BLaER1 (cell line): ENCODE results near the gene GSAP.

ENCODE experiments used
- H3K27ac ChIP-seq: shearing (Covaris generic); formaldehyde crosslinking; 2 replicates; pipeline ENCODE4 v1.8.1; 2022
- H3K27me3 ChIP-seq: shearing (Covaris generic); formaldehyde crosslinking; 2 replicates; pipeline ENCODE4 v1.8.1; 2022
- H3K36me3 ChIP-seq: shearing (Covaris generic); formaldehyde crosslinking; 2 replicates; pipeline ENCODE4 v1.8.1; 2022
- H3K4me1 ChIP-seq: shearing (Covaris generic); formaldehyde crosslinking; 2 replicates; pipeline ENCODE4 v1.8.1; 2022
- H3K4me2 ChIP-seq: shearing (Covaris generic); formaldehyde crosslinking; 2 replicates; pipeline ENCODE4 v1.8.1; 2022
- H3K4me3 ChIP-seq: shearing (Covaris generic); formaldehyde crosslinking; 2 replicates; pipeline ENCODE4 v1.8.1; 2022
- H3K9ac ChIP-seq: shearing (Covaris generic); formaldehyde crosslinking; 2 replicates; pipeline ENCODE4 v1.8.1; 2022
- H3K9me3 ChIP-seq: shearing (Covaris generic); formaldehyde crosslinking; 2 replicates; pipeline ENCODE4 v1.8.1; 2022
- H4K20me1 ChIP-seq: shearing (Covaris generic); formaldehyde crosslinking; 2 replicates; pipeline ENCODE4 v1.8.1; 2022
- Cebpa-rat ChIP-seq: shearing (Covaris generic); IDR thresholded peaks from 2 replicates; pipeline ENCODE4 v1.8.1; 2022

GSAP gene

GRCh38 chr7:77396894-77397547, 19.1 kb downstream of the GSAP start:
- Histone ChIP-seq H3K27me3 (no peaks in the 10 kb centered on the region), H3K9me3 (no peaks in the 10 kb centered on the region), H3K4me3 (no peak overlapping the region), H3K27ac (no peak overlapping the region), H3K4me2 (no peak overlapping the region), H3K36me3 (no peaks in the 10 kb centered on the region), H4K20me1 (no peaks in the 10 kb centered on the region), H3K4me1 (no peaks in the 10 kb centered on the region), H3K9ac (no peak overlapping the region)
- no peak for TF ChIP-seq Cebpa-rat

DNA sequence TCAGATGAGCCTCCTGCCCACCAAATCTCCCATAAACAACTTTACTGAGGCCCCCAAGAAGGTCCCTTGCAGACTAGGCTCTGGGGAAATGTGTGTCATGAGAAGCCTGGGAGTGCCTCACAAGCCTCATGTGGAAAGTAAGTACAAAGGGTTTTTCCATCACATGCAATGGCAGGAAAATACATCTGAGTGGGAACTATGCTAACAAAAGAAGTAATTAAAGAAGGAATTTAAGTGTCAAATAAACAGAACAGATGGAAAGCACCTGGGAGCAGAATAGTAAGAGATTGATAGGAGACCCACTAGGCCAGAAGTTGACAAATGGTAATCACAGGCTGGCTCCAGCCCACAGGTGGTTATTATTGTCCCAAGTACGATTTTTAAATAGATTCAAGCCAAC, 20.5 kb downstream of the GSAP start:
- Histone ChIP-seq H3K4me1 (no peaks in the 10 kb centered on the region), H3K9me3 (no peaks in the 10 kb centered on the region), H3K4me3 (no peak overlapping the region), H3K36me3 (no peaks in the 10 kb centered on the region), H3K9ac (no peak overlapping the region), H4K20me1 (no peaks in the 10 kb centered on the region), H3K27ac (no peak overlapping the region), H3K4me2 (no peak overlapping the region), H3K27me3 (no peaks in the 10 kb centered on the region)
- TF ChIP-seq Cebpa-rat = no peak

DNA sequence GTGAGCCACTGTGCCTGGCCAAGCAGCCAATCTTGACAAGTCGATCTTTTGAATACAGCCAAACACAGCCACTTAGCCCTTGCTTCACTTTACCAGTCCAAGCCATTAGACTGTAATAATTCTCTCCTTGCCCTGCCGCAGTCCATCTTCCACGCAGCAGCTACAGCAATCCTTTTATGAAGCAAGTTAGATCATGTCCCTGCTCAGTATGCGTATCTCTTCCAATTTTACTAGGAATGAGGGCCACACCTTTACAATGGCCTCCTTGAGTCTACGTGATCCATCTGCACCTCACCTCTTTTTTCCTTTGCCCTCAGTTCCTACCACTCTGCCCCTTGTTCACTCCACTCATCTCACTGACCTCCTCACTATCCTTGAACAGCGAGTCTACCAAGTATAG, 22.2 kb downstream of the GSAP start:
- Histone ChIP-seq H3K4me1 (no peaks in the 10 kb centered on the region), H3K27me3 (no peaks in the 10 kb centered on the region), H3K36me3 (no peaks in the 10 kb centered on the region), H3K4me3 (no peak overlapping the region), H4K20me1 (no peaks in the 10 kb centered on the region), H3K27ac (no peak overlapping the region), H3K9me3 (no peaks in the 10 kb centered on the region), H3K4me2 (no peak overlapping the region), H3K9ac (no peak overlapping the region)
- no peak for TF ChIP-seq Cebpa-rat

- no peak overlapping the region for H3K9ac ChIP-seq
- H3K4me1 ChIP-seq = peaks cover 2% of the 10 kb centered on the region
- no peaks in the 10 kb centered on the region for H3K36me3 ChIP-seq
- H4K20me1 ChIP-seq = no peaks in the 10 kb centered on the region
- no peak overlapping the region for H3K4me2 ChIP-seq
- H3K27ac ChIP-seq = no peak overlapping the region
- no peaks in the 10 kb centered on the region for H3K27me3 ChIP-seq
- no peak overlapping the region for H3K4me3 ChIP-seq
- TF ChIP-seq Cebpa-rat = no peak
- no peaks in the 10 kb centered on the region for H3K9me3 ChIP-seq
Observed at GRCh38 chr7:77393261-77393660, 22.9 kb downstream of the GSAP start.

DNA sequence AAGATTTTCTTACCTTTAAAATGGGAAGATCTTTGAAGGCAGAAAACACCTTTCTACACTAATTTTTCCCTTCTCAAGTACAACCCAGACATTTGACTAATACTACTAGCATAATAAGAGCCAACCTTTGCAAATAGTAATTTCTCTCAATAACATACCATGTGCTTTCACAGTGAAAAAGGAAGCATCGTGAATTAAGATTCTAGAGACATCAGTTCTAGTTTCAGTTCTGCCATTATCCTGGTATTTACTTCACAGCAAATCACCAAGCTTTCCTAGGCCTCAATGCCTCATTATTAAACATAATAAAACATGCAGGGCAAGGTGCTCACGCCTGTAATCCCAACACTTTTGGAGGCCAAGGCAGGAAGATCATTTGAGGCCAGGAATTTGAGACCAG, 24.9 kb downstream of the GSAP start:
- no peaks in the 10 kb centered on the region for H3K36me3 ChIP-seq
- H3K9me3 ChIP-seq = no peaks in the 10 kb centered on the region
- no peak for TF ChIP-seq Cebpa-rat
- H3K4me3 ChIP-seq = no peak overlapping the region
- H3K4me1 ChIP-seq = peaks cover 11% of the 10 kb centered on the region
- no peak overlapping the region for H3K27ac ChIP-seq
- H4K20me1 ChIP-seq = no peaks in the 10 kb centered on the region
- no peaks in the 10 kb centered on the region for H3K27me3 ChIP-seq
- no peak overlapping the region for H3K9ac ChIP-seq
- H3K4me2 ChIP-seq = no peak overlapping the region

DNA sequence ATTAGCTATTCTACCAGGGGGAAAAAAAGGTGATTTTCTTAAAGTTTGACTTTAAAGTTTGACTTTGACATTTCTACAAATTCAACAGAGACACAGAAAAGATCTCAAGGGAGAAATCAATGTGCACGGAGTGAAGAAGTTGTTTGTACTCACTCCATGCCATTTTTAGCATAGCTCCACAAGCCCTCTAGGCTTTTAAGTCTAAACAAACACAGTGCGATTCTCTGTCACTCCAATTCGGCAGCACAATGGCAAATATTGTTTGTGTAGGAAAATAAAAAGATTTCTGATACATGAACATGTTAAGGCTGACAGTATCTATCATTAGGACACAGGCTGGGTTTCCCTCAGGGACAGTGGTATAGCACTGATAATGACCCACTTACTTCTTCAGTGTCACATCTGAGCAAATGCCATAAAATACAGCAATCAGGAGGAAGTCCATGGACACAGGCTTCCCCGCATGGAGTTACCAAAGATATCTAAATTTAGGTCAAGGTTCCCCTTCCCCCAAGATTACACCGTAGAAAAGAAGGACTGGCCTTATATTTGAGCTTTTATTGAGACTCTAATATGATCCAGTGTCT, 28.0 kb downstream of the GSAP start:
- Histone ChIP-seq H4K20me1 (no peaks in the 10 kb centered on the region), H3K9me3 (no peaks in the 10 kb centered on the region), H3K4me3 (no peak overlapping the region), H3K36me3 (no peaks in the 10 kb centered on the region), H3K27me3 (no peaks in the 10 kb centered on the region), H3K4me1 (peaks cover 11% of the 10 kb centered on the region), H3K9ac (no peak overlapping the region), H3K27ac (no peak overlapping the region), H3K4me2 (no peak overlapping the region)
- no peak for TF ChIP-seq Cebpa-rat

DNA sequence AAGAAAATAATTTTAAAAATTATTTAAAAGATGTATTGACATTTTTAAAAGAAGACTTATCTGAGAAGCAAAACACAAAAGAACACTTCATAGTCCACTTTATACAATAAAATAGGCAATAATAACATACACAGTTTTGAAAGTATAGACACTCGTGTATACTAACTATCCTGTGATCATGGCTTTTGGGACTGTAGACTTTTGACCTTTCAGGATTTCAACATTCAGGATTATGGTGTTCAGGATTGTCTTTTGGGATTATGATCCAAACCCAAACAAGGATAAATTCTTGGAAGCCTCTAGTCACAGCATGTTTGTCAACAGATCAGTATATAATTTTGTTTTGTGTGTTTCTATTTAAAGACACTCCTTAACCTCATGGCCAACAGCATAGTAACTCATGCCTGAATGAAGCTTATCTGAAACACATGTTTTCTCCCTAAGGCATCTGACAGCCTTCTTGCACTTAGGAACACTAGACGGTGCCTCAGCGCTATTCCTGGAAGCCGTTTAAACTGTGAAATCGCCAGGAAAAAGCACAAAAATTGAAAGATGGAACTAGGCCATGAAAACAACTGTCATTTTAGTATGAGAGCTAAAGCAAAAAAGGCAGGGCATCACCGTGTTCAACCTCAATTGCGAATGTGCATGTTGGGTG, 29.9 kb downstream of the GSAP start:
- no peak for TF ChIP-seq Cebpa-rat
- Histone ChIP-seq H3K27me3 (no peaks in the 10 kb centered on the region), H3K9ac (no peak overlapping the region), H3K4me3 (no peak overlapping the region), H3K36me3 (no peaks in the 10 kb centered on the region), H3K4me1 (peaks cover 11% of the 10 kb centered on the region), H4K20me1 (no peaks in the 10 kb centered on the region), H3K27ac (no peak overlapping the region), H3K4me2 (no peak overlapping the region), H3K9me3 (no peaks in the 10 kb centered on the region)

- no peak overlapping the region for H3K9ac ChIP-seq
- no peaks in the 10 kb centered on the region for H3K9me3 ChIP-seq
- H3K4me2 ChIP-seq = no peak overlapping the region
- H3K27ac ChIP-seq = no peak overlapping the region
- no peaks in the 10 kb centered on the region for H3K36me3 ChIP-seq
- no peaks in the 10 kb centered on the region for H4K20me1 ChIP-seq
- no peak overlapping the region for H3K4me3 ChIP-seq
- no peaks in the 10 kb centered on the region for H3K27me3 ChIP-seq
- TF ChIP-seq Cebpa-rat = no peak
- peaks cover 9% of the 10 kb centered on the region for H3K4me1 ChIP-seq
Observed at GRCh38 chr7:77383333-77383740, 32.8 kb downstream of the GSAP start.

DNA sequence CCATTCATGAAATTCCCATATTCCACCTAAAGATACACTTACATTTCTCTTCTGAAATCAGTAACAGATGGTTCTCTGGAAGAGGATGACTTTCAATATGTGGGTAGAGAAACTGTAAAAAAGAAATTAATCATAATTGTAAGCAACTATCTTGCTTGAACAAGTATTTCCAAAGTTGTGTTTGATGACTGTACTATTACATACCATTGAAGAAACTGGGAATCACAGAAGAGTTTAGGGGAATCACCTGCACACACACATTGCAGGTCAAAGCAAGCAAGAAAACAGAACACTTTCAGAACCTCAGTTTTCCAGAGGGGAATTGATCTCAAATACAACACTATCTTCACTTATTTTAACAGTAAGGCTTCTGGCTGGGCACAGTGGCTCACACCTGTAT, 33.6 kb downstream of the GSAP start:
- H3K9me3 ChIP-seq = no peaks in the 10 kb centered on the region
- H3K4me1 ChIP-seq = peaks cover 1% of the 10 kb centered on the region; the same call in 1 of the 2 replicates
- H3K9ac ChIP-seq = no peak overlapping the region
- H3K36me3 ChIP-seq = no peaks in the 10 kb centered on the region
- no peak for TF ChIP-seq Cebpa-rat
- H3K27ac ChIP-seq = no peak overlapping the region
- no peaks in the 10 kb centered on the region for H3K27me3 ChIP-seq
- H3K4me3 ChIP-seq = no peak overlapping the region
- no peaks in the 10 kb centered on the region for H4K20me1 ChIP-seq
- no peak overlapping the region for H3K4me2 ChIP-seq

DNA sequence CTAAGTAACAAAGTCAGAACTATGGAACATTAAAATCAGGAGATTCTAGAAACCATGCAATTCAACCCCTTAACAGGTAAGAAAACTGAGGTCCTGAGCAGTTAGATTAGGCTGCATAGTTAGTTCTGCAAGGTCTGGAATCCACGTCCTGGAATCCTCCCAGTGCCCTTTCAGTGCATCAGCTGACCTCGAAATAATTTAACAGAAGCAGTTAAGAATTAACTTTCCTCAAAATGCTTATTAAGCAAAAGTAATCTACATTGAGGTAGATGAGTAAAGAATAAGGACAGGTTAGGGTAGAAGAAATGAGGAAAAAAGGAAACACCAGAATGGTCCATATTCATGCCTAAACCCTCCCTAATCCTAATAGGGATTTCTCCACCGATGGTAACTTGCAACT, 37.6 kb downstream of the GSAP start:
- no peak overlapping the region for H3K9ac ChIP-seq
- H3K9me3 ChIP-seq = no peaks in the 10 kb centered on the region
- H3K4me3 ChIP-seq = no peak overlapping the region
- no peaks in the 10 kb centered on the region for H3K27me3 ChIP-seq
- no peak overlapping the region for H3K4me2 ChIP-seq
- no peak for TF ChIP-seq Cebpa-rat
- H3K36me3 ChIP-seq = no peaks in the 10 kb centered on the region
- H3K27ac ChIP-seq = no peak overlapping the region
- no peaks in the 10 kb centered on the region for H3K4me1 ChIP-seq
- no peaks in the 10 kb centered on the region for H4K20me1 ChIP-seq
